Stimulated activated naive CD4-positive, alpha-beta T cell (primary cell): Measurements from ENCODE around the gene PCDHB1.
A peak's percentile ranks its signal among the peaks of the same experiment; 100 is the strongest.

Experiments used
- DNase-seq, 6 experiments: peaks; one replicate each; lab custom pipeline; 2025; lab: John Stamatoyannopoulos, UW

The PCDHB1 gene

GRCh38 chr5:141050622-141051520 lies at the start of gene PCDHB1:
PCDHB1 (plus strand) TSS chr5:141051374; CDS start chr5:141051471, 97 bp downstream.
- no peak for DNase-seq

- no peak for DNase-seq
Measured at GRCh38 chr5:141001446-141001843, 49.7 kb upstream of the PCDHB1 start.

- DNase-seq: no peak
Measured at GRCh38 chr5:141001844-141002604, 49.1 kb upstream of the PCDHB1 start.

- DNase-seq: no peak
Measured at GRCh38 chr5:141002605-141002965, 48.6 kb upstream of the PCDHB1 start.

GRCh38 chr5:141003031-141003430 lies 48.1 kb upstream of the PCDHB1 start:
- DNase-seq: no peak

- DNase-seq: no peak
Measured at GRCh38 chr5:141003791-141004611, 47.2 kb upstream of the PCDHB1 start.

- DNase-seq: no peak
Measured at GRCh38 chr5:141007791-141008190, 43.4 kb upstream of the PCDHB1 start.

GRCh38 chr5:141010047-141010793 lies 41.0 kb upstream of the PCDHB1 start:
- DNase-seq: no peak

GRCh38 chr5:141017943-141018342 lies 33.2 kb upstream of the PCDHB1 start:
- no peak for DNase-seq

- no peak for DNase-seq
Measured at GRCh38 chr5:141022384-141022783, 28.8 kb upstream of the PCDHB1 start.

GRCh38 chr5:141031006-141031405 lies 20.2 kb upstream of the PCDHB1 start:
- no peak for DNase-seq

GRCh38 chr5:141032626-141033025 lies 18.5 kb upstream of the PCDHB1 start:
- no peak for DNase-seq

- DNase-seq: no peak
Measured at GRCh38 chr5:141039061-141039460, 12.1 kb upstream of the PCDHB1 start.

GRCh38 chr5:141039517-141039916 lies 11.7 kb upstream of the PCDHB1 start:
- no peak for DNase-seq

- DNase-seq: no peak
Measured at GRCh38 chr5:141040093-141040770, 10.9 kb upstream of the PCDHB1 start.

GRCh38 chr5:141040771-141041426 lies 10.3 kb upstream of the PCDHB1 start:
- peak; percentile 5 to 57 (median 38) for DNase-seq

- no peak for DNase-seq
Measured at GRCh38 chr5:141041427-141041785, 9.8 kb upstream of the PCDHB1 start.

GRCh38 chr5:141042555-141042954 lies 8.6 kb upstream of the PCDHB1 start:
- DNase-seq: no peak

GRCh38 chr5:141051521-141051866 lies 320 bp downstream of the PCDHB1 start:
- no peak for DNase-seq

GRCh38 chr5:141077826-141078225 lies 26.7 kb downstream of the PCDHB1 start:
- DNase-seq: no peak

GRCh38 chr5:141082228-141082627 lies 31.1 kb downstream of the PCDHB1 start:
- no peak for DNase-seq
